ENCODE results near the gene DMRTB1. TPM values are rescaled to one million over a fixed set of nuclear protein-coding genes. Genes with fewer than 3 reads are reported as not detected.

Gene DMRTB1
- total RNA-seq, 1 donor from 2014 or later = not detected

DNA sequence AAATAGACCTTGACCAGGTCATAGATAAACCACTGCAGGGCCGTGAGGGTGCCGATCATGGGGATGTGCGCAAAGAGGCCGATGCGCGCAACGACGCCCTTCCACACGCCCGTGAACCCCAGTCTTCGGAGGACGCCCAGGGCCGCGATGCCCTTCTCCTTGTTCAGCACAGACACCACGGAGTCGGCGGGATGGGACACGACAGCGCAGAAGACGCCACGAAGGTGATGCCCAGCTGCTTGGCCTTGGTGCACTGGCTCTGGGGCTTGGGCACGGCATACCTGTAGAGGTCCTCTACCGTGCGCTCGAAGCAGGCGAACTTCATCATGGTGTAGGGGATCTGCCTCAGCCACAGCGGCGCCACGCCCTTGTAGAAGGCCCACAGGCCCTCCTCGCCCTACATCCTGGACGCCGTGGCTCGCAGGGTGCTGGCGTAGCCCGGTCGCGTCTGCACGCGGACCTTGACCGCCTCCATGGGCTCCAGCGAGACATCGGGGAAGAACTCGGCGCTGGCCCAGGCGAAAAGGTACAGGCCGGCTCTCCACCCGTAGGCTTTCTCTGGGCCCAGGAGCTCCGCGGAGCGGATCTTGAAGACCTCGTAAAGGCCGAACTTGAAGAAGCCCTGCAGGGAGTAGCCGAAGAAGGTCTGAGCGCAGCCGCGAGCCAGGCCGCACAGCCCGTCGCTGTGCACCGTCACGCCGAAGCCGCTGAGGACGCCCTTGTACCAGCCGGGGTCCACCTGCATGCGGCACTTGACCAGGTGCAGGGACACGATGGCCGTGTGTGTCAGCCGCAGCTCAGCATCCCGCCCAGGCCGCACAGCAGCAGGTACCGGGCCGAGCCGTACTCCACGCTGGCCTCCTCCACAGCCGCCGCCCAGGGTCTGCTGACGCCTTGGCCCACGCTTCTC, 20.5 kb upstream of the DMRTB1 start:
- H3K27ac Mint-ChIP-seq = no peak overlapping the region
- H3K36me3 Mint-ChIP-seq = no peaks in the 10 kb centered on the region
- TF ChIP-seq, protein P1, sequence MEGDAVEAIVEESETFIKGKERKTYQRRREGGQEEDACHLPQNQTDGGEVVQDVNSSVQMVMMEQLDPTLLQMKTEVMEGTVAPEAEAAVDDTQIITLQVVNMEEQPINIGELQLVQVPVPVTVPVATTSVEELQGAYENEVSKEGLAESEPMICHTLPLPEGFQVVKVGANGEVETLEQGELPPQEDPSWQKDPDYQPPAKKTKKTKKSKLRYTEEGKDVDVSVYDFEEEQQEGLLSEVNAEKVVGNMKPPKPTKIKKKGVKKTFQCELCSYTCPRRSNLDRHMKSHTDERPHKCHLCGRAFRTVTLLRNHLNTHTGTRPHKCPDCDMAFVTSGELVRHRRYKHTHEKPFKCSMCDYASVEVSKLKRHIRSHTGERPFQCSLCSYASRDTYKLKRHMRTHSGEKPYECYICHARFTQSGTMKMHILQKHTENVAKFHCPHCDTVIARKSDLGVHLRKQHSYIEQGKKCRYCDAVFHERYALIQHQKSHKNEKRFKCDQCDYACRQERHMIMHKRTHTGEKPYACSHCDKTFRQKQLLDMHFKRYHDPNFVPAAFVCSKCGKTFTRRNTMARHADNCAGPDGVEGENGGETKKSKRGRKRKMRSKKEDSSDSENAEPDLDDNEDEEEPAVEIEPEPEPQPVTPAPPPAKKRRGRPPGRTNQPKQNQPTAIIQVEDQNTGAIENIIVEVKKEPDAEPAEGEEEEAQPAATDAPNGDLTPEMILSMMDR (conservative IDR thresholded peaks at IDR 0.05) = no peak
- H3K9me3 Mint-ChIP-seq = peaks cover 7% of the 10 kb centered on the region
- no peak for DNase-seq (ENCODE audit: extremely low spot score, unreplicated experiment)
- no peak overlapping the region for H3K4me3 Mint-ChIP-seq
- H3K27me3 Mint-ChIP-seq = peaks cover 12% of the 10 kb centered on the region
- peaks cover 4% of the 10 kb centered on the region for H3K4me1 Mint-ChIP-seq (ENCODE audit: unreplicated experiment)

DNA sequence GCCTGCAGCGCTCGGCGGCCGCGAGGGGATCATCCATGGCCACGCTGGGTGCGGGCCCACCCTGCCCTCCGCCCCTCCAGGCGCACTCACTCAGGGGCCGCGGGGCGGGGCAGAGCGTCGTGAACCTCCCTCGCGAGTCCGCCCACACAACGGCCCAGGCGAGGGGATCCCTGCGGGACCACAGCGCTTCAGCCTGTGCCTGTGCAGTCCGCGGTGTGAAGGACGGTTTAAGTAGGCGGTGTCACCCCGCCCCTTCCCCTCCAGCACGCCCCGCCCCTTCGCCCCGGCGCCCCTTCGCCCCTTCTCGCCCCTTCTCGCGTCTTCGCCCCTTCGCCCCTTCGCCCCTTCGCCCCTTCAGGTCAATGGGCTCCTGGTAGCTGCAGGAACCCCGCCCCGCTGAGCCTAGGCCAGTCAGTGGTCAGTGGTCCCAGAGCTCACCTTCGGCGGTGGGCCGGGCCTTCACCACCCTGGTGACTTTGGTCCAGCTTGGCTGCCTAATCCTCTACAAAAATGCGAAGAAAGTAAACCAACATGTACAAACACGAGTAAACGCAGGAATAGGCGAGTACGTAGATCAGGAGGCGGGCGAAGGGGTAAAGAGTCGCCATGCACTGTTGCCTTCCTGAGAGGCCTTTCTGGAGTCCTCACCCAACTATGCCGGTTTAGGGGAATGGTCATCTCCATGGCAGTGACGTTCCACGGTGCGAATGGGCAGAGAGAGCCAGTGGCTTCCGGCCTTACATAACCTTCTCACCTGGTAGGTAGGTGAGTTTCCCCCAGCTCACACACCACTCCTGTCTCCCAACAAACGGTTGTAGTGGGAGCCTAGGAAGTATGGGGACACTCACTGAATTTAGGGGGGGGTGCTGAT, 19.6 kb upstream of the DMRTB1 start:
- TF ChIP-seq, protein P1 (conservative IDR thresholded peaks at IDR 0.05) = no peak
- H3K4me1 Mint-ChIP-seq (ENCODE audit: unreplicated experiment) = peaks cover 4% of the 10 kb centered on the region
- no peaks in the 10 kb centered on the region for H3K36me3 Mint-ChIP-seq
- no peak overlapping the region for H3K4me3 Mint-ChIP-seq
- peaks cover 8% of the 10 kb centered on the region for H3K27me3 Mint-ChIP-seq
- H3K9me3 Mint-ChIP-seq = peaks cover 3% of the 10 kb centered on the region
- DNase-seq (ENCODE audit: extremely low spot score, unreplicated experiment) = no peak
- H3K27ac Mint-ChIP-seq = no peak overlapping the region

DNA sequence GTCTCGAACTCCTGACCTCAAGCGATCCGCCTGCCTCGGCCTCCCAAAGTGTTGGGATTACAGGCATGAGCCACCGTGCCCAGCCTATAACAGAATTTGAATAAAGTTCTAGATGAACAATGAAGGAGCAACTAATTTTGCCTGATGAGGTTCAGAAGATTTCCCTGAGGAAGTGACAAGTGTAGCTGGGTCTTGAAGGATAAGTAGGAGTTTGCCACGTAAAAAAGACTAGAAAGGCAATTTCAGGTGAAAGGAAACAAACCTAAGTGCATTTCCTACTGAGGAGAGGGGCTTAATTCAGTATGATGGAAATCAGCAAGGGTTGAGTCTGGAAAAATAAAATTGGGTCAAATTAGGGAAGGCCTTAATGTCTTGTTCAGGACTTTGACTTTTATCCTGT, 18.6 kb upstream of the DMRTB1 start:
- TF ChIP-seq, protein P1 (conservative IDR thresholded peaks at IDR 0.05) = no peak
- H3K27ac Mint-ChIP-seq = no peak overlapping the region
- no peaks in the 10 kb centered on the region for H3K36me3 Mint-ChIP-seq

DNA sequence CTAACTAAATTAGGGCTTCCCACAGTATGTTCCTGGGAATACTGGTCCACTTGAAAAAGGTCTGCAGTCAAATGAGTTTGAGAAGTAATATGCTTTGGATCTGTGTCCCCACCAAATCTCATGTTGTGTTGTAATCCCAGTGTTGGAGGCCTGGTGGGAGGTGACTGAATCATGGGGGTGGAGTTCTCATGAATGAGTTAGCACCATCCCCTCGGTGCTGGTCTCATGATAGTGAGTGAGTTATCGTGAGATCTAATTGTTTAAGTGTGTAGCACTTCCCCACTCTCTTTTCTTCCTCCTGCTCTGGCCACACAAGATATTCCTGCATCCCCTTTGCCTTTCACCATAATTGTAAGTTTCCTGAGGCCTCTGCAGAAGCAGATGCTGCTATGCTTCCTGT, 16.9 kb upstream of the DMRTB1 start:
- Mint-ChIP-seq H3K36me3 (no peaks in the 10 kb centered on the region), H3K4me3 (no peak overlapping the region), H3K4me1 (ENCODE audit: unreplicated experiment) (peaks cover 4% of the 10 kb centered on the region), H3K27ac (no peak overlapping the region), H3K27me3 (no peaks in the 10 kb centered on the region), H3K9me3 (no peaks in the 10 kb centered on the region)
- TF ChIP-seq, protein P1 (conservative IDR thresholded peaks at IDR 0.05) = no peak
- DNase-seq (ENCODE audit: extremely low spot score, unreplicated experiment) = no peak

More for the DNA sequence above, 18.6 kb upstream of the DMRTB1 start:
- H3K27me3 Mint-ChIP-seq = peaks cover 3% of the 10 kb centered on the region
- H3K4me1 Mint-ChIP-seq (ENCODE audit: unreplicated experiment) = peaks cover 4% of the 10 kb centered on the region
- no peak overlapping the region for H3K4me3 Mint-ChIP-seq
- H3K9me3 Mint-ChIP-seq = no peaks in the 10 kb centered on the region
- DNase-seq (ENCODE audit: extremely low spot score, unreplicated experiment) = no peak

DNA sequence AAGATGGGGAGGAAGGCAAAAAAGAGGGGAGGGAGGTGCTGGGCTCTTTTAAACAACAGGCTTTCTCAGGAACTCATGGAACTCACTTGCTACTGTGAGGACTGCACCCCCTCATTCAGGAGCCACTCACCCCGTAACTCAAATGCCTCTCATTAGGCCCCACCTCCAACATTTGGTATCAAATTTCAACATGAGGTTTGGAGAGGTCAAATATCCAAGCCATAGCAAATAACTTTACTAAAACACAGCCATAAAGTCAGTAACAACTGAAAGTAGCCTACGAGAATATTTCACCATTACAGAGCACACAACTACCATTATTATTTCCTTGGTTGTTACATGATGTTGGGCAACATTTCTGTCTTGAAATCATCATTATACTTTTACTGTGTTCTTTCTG, 13.1 kb upstream of the DMRTB1 start:
- TF ChIP-seq, protein P1 (conservative IDR thresholded peaks at IDR 0.05) = no peak
- Mint-ChIP-seq H3K27ac (no peak overlapping the region), H3K9me3 (no peaks in the 10 kb centered on the region), H3K4me3 (no peak overlapping the region), H3K4me1 (ENCODE audit: unreplicated experiment) (peaks cover 13% of the 10 kb centered on the region), H3K36me3 (no peaks in the 10 kb centered on the region), H3K27me3 (peaks cover 9% of the 10 kb centered on the region)
- no peak for DNase-seq (ENCODE audit: extremely low spot score, unreplicated experiment)

All from type B pancreatic cell (in vitro differentiated cells).